Smooth muscle cell (in vitro differentiated cells): ENCODE data around the gene PEX26. TPM values are rescaled to one million over a fixed set of nuclear protein-coding genes. Genes with fewer than 3 reads are reported as not detected.
A peak's percentile ranks its signal among the peaks of the same experiment; 100 is the strongest.

Experiments
- DNase-seq: peaks from one replicate; lab custom pipeline; 2025; ENCODE audit not compliant: unreplicated experiment; lab: John Stamatoyannopoulos, UW
- H2AFZ ChIP-seq: fragments of 200-600 bp; sonication (generic); 2 replicates; pipeline ENCODE4 v1.6.0; 2016; ENCODE audit warnings: antibody characterized with exemption, low read depth, mild to moderate bottlenecking
- H3F3A ChIP-seq: fragments of 200-600 bp; sonication (generic); 2 replicates; pipeline ENCODE4 v1.6.0; 2017; ENCODE audit warnings: antibody characterized with exemption, low read depth
- H3K27ac ChIP-seq: fragments of 200-600 bp; sonication (generic); 2 replicates; pipeline ENCODE4 v1.5.1; 2016; ENCODE audit warnings: low read depth, mild to moderate bottlenecking
- H3K27me3 ChIP-seq: fragments of 200-600 bp; sonication (generic); 2 replicates; pipeline ENCODE4 v1.6.1; 2016; ENCODE audit warnings: low read depth, mild to moderate bottlenecking
- H3K36me3 ChIP-seq: fragments of 200-600 bp; sonication (generic); 2 replicates; pipeline ENCODE4 v1.5.1; 2016; ENCODE audit warnings: low read depth
- H3K4me1 ChIP-seq: fragments of 200-600 bp; sonication (generic); 2 replicates; pipeline ENCODE4 v1.5.1; 2016; ENCODE audit warnings: low read depth
- H3K4me2 ChIP-seq: fragments of 200-600 bp; sonication (generic); 2 replicates; pipeline ENCODE4 v1.6.0; 2016; ENCODE audit warnings: mild to moderate bottlenecking
- H3K4me3 ChIP-seq: fragments of 200-600 bp; sonication (generic); 2 replicates; pipeline ENCODE4 v1.5.1; 2016; ENCODE audit warnings: mild to moderate bottlenecking
- H3K79me2 ChIP-seq: fragments of 200-600 bp; sonication (generic); 2 replicates; pipeline ENCODE4 v1.6.0; 2016; ENCODE audit warnings: low read depth, mild to moderate bottlenecking
- H3K9ac ChIP-seq: fragments of 200-600 bp; sonication (generic); 2 replicates; pipeline ENCODE4 v1.6.0; 2016; ENCODE audit warnings: low read depth
- H3K9me3 ChIP-seq: fragments of 200-600 bp; sonication (generic); replicated peaks from 2 replicates; pipeline ENCODE4 v1.5.1; 2016; ENCODE audit warnings: low read depth
- H4K20me1 ChIP-seq: fragments of 200-600 bp; sonication (generic); 2 replicates; pipeline ENCODE4 v1.6.0; 2016; ENCODE audit warnings: low read depth
- WGBS: methylation state at CpG from one replicate; pipeline ENCODE4 v1.1.7; 2016; ENCODE audit warnings: low lambda C conversion rate; 5-methylcytosine and 5-hydroxymethylcytosine counted together
- polyA plus RNA-seq: library from polyadenylated mRNA; unstranded; fragments of >200 nt; fragmentation: Nextera tagmentation; extraction: Ambion mirVana; gene quantifications from 2 replicates; pipeline ENCODE4 v1.2.1, GENCODE V29; 2016
- total RNA-seq: library from RNA; depleted of rRNA; stranded (reverse); fragments of >200 nt; gene quantifications from 2 replicates; pipeline ENCODE4 v1.2.3, GENCODE V29; 2014
- TF ChIP-seq, protein P1 (sequence below): fragments of 200-600 bp; sonication (generic); IDR thresholded peaks from 2 replicates; pipeline ENCODE4 v1.5.1; 2017; ENCODE audit warnings: borderline replicate concordance, mild to moderate bottlenecking, antibody characterized with exemption; ENCODE audit not compliant: insufficient read depth, poor library complexity, severe bottlenecking

Gene PEX26
- total and polyA plus RNA-seq, 2 experiments from 2014 or later, result 4.3 to 15.3 TPM

DNA sequence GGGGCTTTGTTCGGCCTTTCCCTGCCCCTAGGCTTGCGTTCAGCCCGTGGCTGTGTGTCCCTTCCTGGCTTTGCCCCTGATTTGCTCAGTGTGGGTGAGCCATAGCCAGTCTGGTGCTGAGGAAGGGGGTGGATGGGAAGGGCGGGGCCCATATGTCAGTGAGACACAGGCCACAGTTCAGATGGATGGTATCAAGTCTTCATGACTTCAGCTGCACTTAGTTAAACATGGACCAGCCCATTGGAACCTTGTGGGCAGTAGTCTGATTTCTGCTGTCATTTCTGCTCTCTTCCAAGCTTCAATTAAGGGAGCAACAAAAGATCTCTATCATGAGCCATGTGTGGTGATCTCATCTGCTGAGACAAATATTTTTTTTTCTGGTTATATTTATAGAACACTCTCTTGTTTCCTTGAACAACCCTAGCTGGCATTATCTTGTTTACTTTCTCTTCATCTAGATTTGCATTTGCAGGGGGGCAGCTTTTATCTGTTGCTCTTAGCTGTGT, 21.6 kb upstream of the PEX26 start:
- no peaks in the 10 kb centered on the region for H3F3A ChIP-seq
- peaks cover 4% of the 10 kb centered on the region for H3K4me1 ChIP-seq
- peak overlapping the region; percentile 8 for H3K4me2 ChIP-seq
- peak overlapping the region; percentile 38 for H3K9ac ChIP-seq
- H4K20me1 ChIP-seq, result no peaks in the 10 kb centered on the region
- no peaks in the 10 kb centered on the region for H3K79me2 ChIP-seq
- no peaks in the 10 kb centered on the region for H3K36me3 ChIP-seq
- TF ChIP-seq, protein P1, sequence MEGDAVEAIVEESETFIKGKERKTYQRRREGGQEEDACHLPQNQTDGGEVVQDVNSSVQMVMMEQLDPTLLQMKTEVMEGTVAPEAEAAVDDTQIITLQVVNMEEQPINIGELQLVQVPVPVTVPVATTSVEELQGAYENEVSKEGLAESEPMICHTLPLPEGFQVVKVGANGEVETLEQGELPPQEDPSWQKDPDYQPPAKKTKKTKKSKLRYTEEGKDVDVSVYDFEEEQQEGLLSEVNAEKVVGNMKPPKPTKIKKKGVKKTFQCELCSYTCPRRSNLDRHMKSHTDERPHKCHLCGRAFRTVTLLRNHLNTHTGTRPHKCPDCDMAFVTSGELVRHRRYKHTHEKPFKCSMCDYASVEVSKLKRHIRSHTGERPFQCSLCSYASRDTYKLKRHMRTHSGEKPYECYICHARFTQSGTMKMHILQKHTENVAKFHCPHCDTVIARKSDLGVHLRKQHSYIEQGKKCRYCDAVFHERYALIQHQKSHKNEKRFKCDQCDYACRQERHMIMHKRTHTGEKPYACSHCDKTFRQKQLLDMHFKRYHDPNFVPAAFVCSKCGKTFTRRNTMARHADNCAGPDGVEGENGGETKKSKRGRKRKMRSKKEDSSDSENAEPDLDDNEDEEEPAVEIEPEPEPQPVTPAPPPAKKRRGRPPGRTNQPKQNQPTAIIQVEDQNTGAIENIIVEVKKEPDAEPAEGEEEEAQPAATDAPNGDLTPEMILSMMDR, result no peak
- H3K4me3 ChIP-seq, result no peak overlapping the region
- peak overlapping the region; percentile 6 for H2AFZ ChIP-seq
- DNase-seq, result no peak
- H3K27me3 ChIP-seq, result no peaks in the 10 kb centered on the region
- peak overlapping the region; percentile 90 for H3K27ac ChIP-seq
- H3K9me3 ChIP-seq, result no peaks in the 10 kb centered on the region
- WGBS, result 52% methylated on average over 4 of the region's 4 CpGs

DNA sequence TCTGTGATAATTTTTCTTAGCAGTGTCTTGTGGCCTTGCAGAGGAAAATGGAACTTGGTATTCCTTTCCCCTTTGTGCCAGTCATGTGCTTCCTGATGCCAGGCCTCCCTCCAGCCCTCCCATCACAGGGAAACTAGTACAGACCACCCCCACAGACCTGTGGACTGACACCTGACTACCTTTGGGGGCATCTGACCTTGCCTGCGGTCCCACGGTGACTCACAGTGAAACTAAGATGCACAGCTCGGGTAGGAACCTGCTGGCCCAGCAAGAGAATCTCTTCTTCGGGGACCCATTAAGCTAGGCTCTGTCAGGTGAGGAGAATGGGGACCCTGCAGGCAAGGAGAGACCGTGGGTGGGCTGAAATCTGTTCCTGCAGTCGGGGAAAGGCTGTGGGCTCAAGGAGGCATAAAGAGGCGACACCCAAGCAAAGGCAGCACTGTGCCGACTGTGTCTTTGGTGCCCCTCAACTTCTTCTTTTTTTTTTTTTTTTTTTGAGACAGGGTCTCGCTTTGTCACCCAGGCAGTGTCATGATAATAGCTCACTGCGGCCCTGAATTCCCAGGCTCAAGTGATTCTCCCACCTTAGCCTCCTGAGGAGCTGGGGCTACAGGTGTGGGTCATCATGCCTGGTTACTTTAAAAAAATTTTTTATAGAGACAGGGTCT, 20.8 kb upstream of the PEX26 start:
- H3K4me2 ChIP-seq, result peak overlapping the region; percentile 8

DNA sequence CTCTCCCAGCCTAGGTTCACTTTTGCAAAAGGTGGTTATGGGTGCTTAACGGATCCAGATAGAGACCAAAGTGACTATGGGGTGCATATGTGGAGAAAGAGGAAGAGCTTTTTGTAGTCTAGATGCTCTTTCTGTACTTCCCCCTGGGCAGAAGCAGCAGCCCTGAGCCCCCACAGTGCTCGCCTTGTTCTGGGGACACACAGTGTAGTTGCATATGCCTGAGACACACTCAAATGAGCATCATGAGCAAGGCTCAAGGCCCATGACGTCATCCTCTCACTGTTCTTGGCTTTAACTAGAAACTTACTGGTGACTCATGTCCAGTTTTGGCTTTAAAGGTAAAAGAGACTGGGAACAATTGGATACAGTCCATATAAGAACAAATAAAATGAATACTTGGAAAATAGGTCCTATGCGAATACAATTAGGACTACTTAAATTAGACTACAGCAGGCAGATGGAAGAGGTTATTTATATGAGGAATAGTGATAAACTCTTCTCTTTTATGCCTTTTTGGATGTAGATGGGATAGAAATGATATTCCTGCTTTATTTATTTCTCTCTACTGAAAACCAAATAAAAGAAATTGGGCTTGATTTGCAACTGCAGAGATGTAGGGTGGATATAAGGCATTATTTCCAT, 20.1 kb upstream of the PEX26 start:
- Histone ChIP-seq H3K4me1 (peaks cover 4% of the 10 kb centered on the region), H3K79me2 (no peaks in the 10 kb centered on the region), H3K36me3 (no peaks in the 10 kb centered on the region), H3F3A (no peaks in the 10 kb centered on the region), H3K9me3 (no peaks in the 10 kb centered on the region), H3K4me3 (no peak overlapping the region), H4K20me1 (no peaks in the 10 kb centered on the region), H3K27ac (peak overlapping the region; percentile 90), H2AFZ (no peak overlapping the region), H3K27me3 (no peaks in the 10 kb centered on the region), H3K9ac (peak overlapping the region; percentile 38), H3K4me2 (no peak overlapping the region)
- WGBS, result 65% methylated on average over 4 of the region's 4 CpGs
- TF ChIP-seq, protein P1, result no peak
- DNase-seq, result no peak

More for the DNA sequence above, 20.8 kb upstream of the PEX26 start:
- H3K4me3 ChIP-seq, result no peak overlapping the region
- TF ChIP-seq, protein P1, result no peak
- peak overlapping the region; percentile 38 for H3K9ac ChIP-seq
- no peaks in the 10 kb centered on the region for H3K9me3 ChIP-seq
- no peak for DNase-seq
- no peak overlapping the region for H2AFZ ChIP-seq
- H3K27ac ChIP-seq, result peak overlapping the region; percentile 90
- no peaks in the 10 kb centered on the region for H3K79me2 ChIP-seq
- H3K36me3 ChIP-seq, result no peaks in the 10 kb centered on the region
- H3K27me3 ChIP-seq, result no peaks in the 10 kb centered on the region
- H4K20me1 ChIP-seq, result no peaks in the 10 kb centered on the region
- no peaks in the 10 kb centered on the region for H3F3A ChIP-seq
- H3K4me1 ChIP-seq, result peaks cover 4% of the 10 kb centered on the region
- WGBS, result 86% methylated on average over 10 of the region's 10 CpGs
